HepG2 (cell line): Measurements from ENCODE around the gene CCM2. TPM values are rescaled to one million over a fixed set of nuclear protein-coding genes. Genes with fewer than 3 reads are reported as not detected.

Source experiments
- ATAC-seq: fragments of 200-7000 bp; cut with Tn5 transposase; 3 replicates; pipeline ENCODE4 v1.9.1; 2020; ENCODE audit warnings: mild to moderate bottlenecking, moderate library complexity
- BruUV-seq: library from RNA; stranded (reverse); fragments of 400-500 nt; replicated peaks from 2 replicates; lab custom pipeline; 2021; lab: Mats Ljungman, UMichigan
- CTCF ChIA-PET: fragments of 300-600 bp; formaldehyde crosslinking; extraction: SDS; loops from one replicate; lab custom pipeline; 2021; ENCODE audit warnings: low total read pairs, inconsistent platforms, low intra/inter-chr PET ratio; lab: Yijun Ruan, JAX
- POLR2A ChIA-PET: fragments of 350-600 bp; sonication (Branson Sonifier 250); formaldehyde crosslinking; loops from one replicate; lab custom pipeline; 2020; ENCODE audit warnings: antibody characterized with exemption, inconsistent platforms; lab: Yijun Ruan, JAX
- DNase-seq: peaks from one replicate; pipeline ENCODE4 v3.0.0-alpha.2; 2015; ENCODE audit warnings: low spot score
- FAIRE-seq: peaks from 3 replicates; lab custom pipeline; 2011; peaks lifted over from hg19 to GRCh38; lab: Jason Lieb, UNC
- H2AFZ ChIP-seq: one replicate; pipeline ENCODE4 v1.6.1; 2011; ENCODE audit warnings: low read length, inconsistent platforms
- H3K27ac ChIP-seq: fragments of 300-600 bp; 3 replicates; pipeline ENCODE4 v1.8.0; 2011; ENCODE audit warnings: mixed run types, mild to moderate bottlenecking, mixed read lengths, low read length, inconsistent platforms; ENCODE audit not compliant: insufficient read depth; ENCODE audit errors: extremely low read length
- H3K27me3 ChIP-seq, 2 experiments: fragments of 200-600 bp in 1 of 2; 2 replicates in 1 of 2; 3 replicates in 1 of 2; pipeline versions ENCODE4 v1.6.0 to v1.8.0; 2011; ENCODE audit warnings: low read length in 2 of 2, mild to moderate bottlenecking in 2 of 2, moderate library complexity in 2 of 2, inconsistent platforms in 1 of 2; ENCODE audit not compliant: insufficient read depth in 2 of 2, control insufficient read depth in 1 of 2
- H3K36me3 ChIP-seq, 2 experiments: fragments of 200-600 bp in 1 of 2; replicated peaks in 1 of 2; 2 replicates in 1 of 2; 3 replicates in 1 of 2; pipeline versions ENCODE4 v1.5.1 to v1.8.0; 2011; ENCODE audit warnings: low read length in 2 of 2, inconsistent platforms in 1 of 2; ENCODE audit not compliant: insufficient read depth in 2 of 2, control insufficient read depth in 1 of 2
- H3K4me1 ChIP-seq: 2 replicates; pipeline ENCODE4 v1.5.1; 2012; ENCODE audit warnings: low read length, inconsistent platforms; ENCODE audit not compliant: insufficient read depth
- H3K4me2 ChIP-seq: 2 replicates; pipeline ENCODE4 v1.6.0; 2011; ENCODE audit warnings: low read depth, low read length, inconsistent platforms
- H3K4me3 ChIP-seq, 3 experiments: fragments of 200-600 bp in 1 of 3; sonication (generic), shearing (Covaris generic) in 1 of 3; replicated peaks in 1 of 3; 2 replicates each; pipeline ENCODE4 v1.5.1; 2011 to 2016; ENCODE audit warnings: low read length in 3 of 3, inconsistent platforms in 2 of 3, low read depth in 2 of 3, mild to moderate bottlenecking in 2 of 3, control low read depth in 1 of 3, mixed read lengths in 1 of 3; ENCODE audit not compliant: insufficient read depth in 1 of 3
- H3K79me2 ChIP-seq: one replicate; pipeline ENCODE4 v1.6.1; 2011; ENCODE audit warnings: low read length, inconsistent platforms; ENCODE audit not compliant: insufficient read depth
- H3K9ac ChIP-seq: 2 replicates; pipeline ENCODE4 v1.6.0; 2011; ENCODE audit warnings: mild to moderate bottlenecking, low read depth, low read length, inconsistent platforms; ENCODE audit not compliant: insufficient read depth
- H3K9me3 ChIP-seq: 2 replicates; pipeline ENCODE4 v1.5.1; 2012; ENCODE audit warnings: mild to moderate bottlenecking, low read length
- H4K20me1 ChIP-seq: 2 replicates; pipeline ENCODE4 v1.6.0; 2011; ENCODE audit warnings: inconsistent platforms, mild to moderate bottlenecking, low read length, moderate library complexity; ENCODE audit not compliant: insufficient read depth
- BHLHE40 ChIP-seq: IDR thresholded peaks from 2 replicates; pipeline ENCODE4 v1.6.1; 2011; ENCODE audit warnings: low read length, improper control_type of control experiment
- CBFB ChIP-seq: sonication (generic); formaldehyde crosslinking; IDR thresholded peaks from 2 replicates; pipeline ENCODE4 v1.4.0; 2020; ENCODE audit warnings: missing genetic modification reagents
- HNRNPK ChIP-seq: fragments of 200-400 bp; formaldehyde crosslinking; IDR thresholded peaks from 2 replicates; pipeline ENCODE4 v1.6.1; 2018; ENCODE audit warnings: low read length, low read depth, moderate library complexity, mild to moderate bottlenecking; ENCODE audit not compliant: poor library complexity, severe bottlenecking
- PHF8 ChIP-seq: sonication (generic); formaldehyde crosslinking; IDR thresholded peaks from 2 replicates; pipeline ENCODE4 v1.5.0; 2020; ENCODE audit warnings: missing genetic modification reagents
- U2AF1 ChIP-seq: fragments of 200-400 bp; formaldehyde crosslinking; optimal IDR thresholded peaks from 2 replicates; pipeline ENCODE3; 2017; ENCODE audit warnings: mild to moderate bottlenecking, low read depth, low read length
- ZNF34 ChIP-seq: sonication (generic); formaldehyde crosslinking; IDR thresholded peaks from 2 replicates; pipeline ENCODE4 v1.4.0; 2020; ENCODE audit warnings: mild to moderate bottlenecking, missing genetic modification reagents, borderline replicate concordance
- ZNF510 ChIP-seq: sonication (generic); formaldehyde crosslinking; IDR thresholded peaks from 2 replicates; pipeline ENCODE4 v1.4.0; 2020; ENCODE audit warnings: low read depth, mild to moderate bottlenecking, missing genetic modification reagents
- ZNF792 ChIP-seq: IDR thresholded peaks from 2 replicates; pipeline ENCODE4 v1.6.1; 2016
- WGBS: methylation state at CpG from one replicate; pipeline ENCODE4 v1.1.6; 2017; ENCODE audit warnings: low lambda C conversion rate; 5-methylcytosine and 5-hydroxymethylcytosine counted together
- in situ Hi-C: cut with HindIII; loops from 2 replicates; pipeline ENCODE4 v1.10.0; 2017; ENCODE audit warnings: low pct_unique_long_range_greater_than_20kb; ENCODE audit not compliant: extremely low pct_ligation_motif_present
- intact Hi-C: fragments of 100-400 bp; cut with micrococcal nuclease; formaldehyde crosslinking; loops from one replicate; pipeline ENCODE4 v1.10.0; 2022; ENCODE audit not compliant: unreplicated experiment
- polyA plus RNA-seq, 8 experiments: library from polyadenylated mRNA; depleted of rRNA in 3 of 8; stranded (reverse) in 7 of 8; unstranded in 1 of 8; fragments of >200 nt; fragmentation: Illumina TruSeq in 4 of 8; extraction: Trizol in 4 of 8; gene quantifications; 2 replicates each; pipeline versions ENCODE4 v1.2.1 to v1.2.3, GENCODE V29; 2011 to 2016; ENCODE audit warnings: low read depth in 4 of 8, missing spikeins in 1 of 8, mixed read lengths in 1 of 8; ENCODE audit not compliant: insufficient read depth in 1 of 8
- total RNA-seq, 5 experiments: library from RNA; depleted of rRNA; stranded (reverse); fragments of >200 nt; fragmentation: Illumina TruSeq; extraction: Trizol; gene quantifications; 2 replicates each; pipeline ENCODE4 v1.2.3, GENCODE V29; 2016; ENCODE audit warnings: low read depth in 1 of 5

The CCM2 gene
- total and polyA plus RNA-seq, 2 of the 13 experiments (the other 11 are each of a cell fraction or from before 2014, with no cell fraction given) = 13.7 to 15.8 TPM

- Histone ChIP-seq H3K4me3 (no peak overlapping the region), H3K9ac (no peak overlapping the region), H3K4me1 (no peaks in the 10 kb centered on the region), H3K9me3 (no peaks in the 10 kb centered on the region), H3K27me3 (peaks cover 1 to 11% of the 10 kb centered on the region in 2 experiments; a peak in 2 of 5 replicates), H2AFZ (no peak overlapping the region), H3K79me2 (no peaks in the 10 kb centered on the region), H3K4me2 (no peak overlapping the region), H4K20me1 (no peaks in the 10 kb centered on the region), H3K27ac (no peak overlapping the region), H3K36me3 (no peaks in the 10 kb centered on the region)
- DNase-seq (no peak), ATAC-seq (no peak), FAIRE-seq (no peak)
- ChIA-PET CTCF (no interaction called here), POLR2A (no interaction called here)
- no TSS peak for BruUV-seq
- in situ Hi-C loops = loop anchor here (25.0 kb wide), 1 partner anchor 304 kb away; no protein-coding TSS in a partner anchor
- whole genome bisulfite sequencing = 27% methylated on average over 8 of the region's 8 CpGs
- no peak for TF ChIP-seq ZNF792 (CRISPR knock-in tag)
- no peak for TF ChIP-seq PHF8 (CRISPR knock-in tag)
- no peak for TF ChIP-seq CBFB
- no peak for TF ChIP-seq ZNF510 (CRISPR knock-in tag)
- TF ChIP-seq ZNF34 (CRISPR knock-in tag) = no peak
- no peak for TF ChIP-seq U2AF1
- intact Hi-C loops = no loop called here
Measured at GRCh38 chr7:44958645-44959344, 41.2 kb upstream of the CCM2 start.

GRCh38 chr7:44959433-44959951, 40.5 kb upstream of the CCM2 start:
- H3K27ac ChIP-seq = no peak overlapping the region

More at GRCh38 chr7:44959433-44959951, 40.5 kb upstream of the CCM2 start:
- no peaks in the 10 kb centered on the region for H3K36me3 ChIP-seq
- intact Hi-C loops = no loop called here
- TF ChIP-seq HNRNPK (no peak), BHLHE40 (peak; percentile 79)
- peaks cover 2% of the 10 kb centered on the region; the same call in 1 of the 2 replicates for H3K4me1 ChIP-seq
- POLR2A ChIA-PET = no interaction called here
- CTCF ChIA-PET = no interaction called here
- no peak overlapping the region for H3K4me3 ChIP-seq
- H3K9ac ChIP-seq = no peak overlapping the region
- ATAC-seq (no peak), FAIRE-seq (no peak), DNase-seq (no peak)
- peaks cover 1 to 14% of the 10 kb centered on the region in 2 experiments; a peak in 2 of 5 replicates for H3K27me3 ChIP-seq
- H4K20me1 ChIP-seq = no peaks in the 10 kb centered on the region
- H3K9me3 ChIP-seq = no peaks in the 10 kb centered on the region
- BruUV-seq = no TSS peak
- in situ Hi-C loops = loop anchor here (25.0 kb wide), 1 partner anchor 303 kb away; no protein-coding TSS in a partner anchor
- no peak overlapping the region for H3K4me2 ChIP-seq
- no peak overlapping the region for H2AFZ ChIP-seq
- no peaks in the 10 kb centered on the region for H3K79me2 ChIP-seq
- 10% methylated on average over 7 of the region's 8 CpGs for WGBS
